ENCODE results near the gene TMTC4.

The TMTC4 gene

DNA sequence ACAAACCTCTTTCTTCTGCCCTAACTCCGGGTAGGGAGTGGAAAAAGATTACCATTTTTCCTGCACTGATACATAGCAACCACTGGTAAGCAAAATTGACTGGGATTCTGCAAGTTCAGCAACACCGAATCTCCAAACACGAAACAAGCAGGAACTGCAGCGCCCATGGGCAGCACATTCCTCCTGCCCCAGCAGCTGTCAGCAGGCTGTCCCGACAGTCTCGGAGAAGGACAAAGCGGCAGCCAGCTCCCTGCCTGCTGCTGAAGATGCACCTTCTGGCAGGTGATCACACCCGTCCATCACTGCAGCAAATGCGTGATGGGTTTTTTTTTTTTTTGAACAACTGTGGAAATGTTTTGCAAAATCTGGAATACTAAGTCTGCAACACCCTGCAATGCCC, 6.7 kb downstream of the TMTC4 start:
- DNase-seq (ENCODE audit: low read depth): no peak

DNA sequence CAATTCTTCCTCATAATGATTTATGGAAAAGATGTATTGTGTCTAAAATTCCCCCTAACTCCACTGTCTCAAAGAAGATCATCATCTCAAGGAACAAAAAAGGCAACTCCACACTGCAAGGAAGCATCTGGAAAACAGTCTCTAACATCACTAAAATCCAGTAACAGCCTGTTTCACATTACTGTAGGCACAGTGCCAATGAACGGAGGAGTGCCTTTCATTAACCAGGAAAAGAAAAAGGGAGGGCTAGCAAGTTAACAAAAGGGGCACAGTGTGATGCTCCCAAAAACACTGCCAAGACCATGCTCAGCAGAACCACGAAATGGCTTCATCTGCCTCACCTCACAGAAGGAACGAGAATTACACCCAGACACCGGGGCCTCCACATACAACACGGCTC, 8.5 kb downstream of the TMTC4 start:
- DNase-seq (ENCODE audit: low read depth): no peak

DNA sequence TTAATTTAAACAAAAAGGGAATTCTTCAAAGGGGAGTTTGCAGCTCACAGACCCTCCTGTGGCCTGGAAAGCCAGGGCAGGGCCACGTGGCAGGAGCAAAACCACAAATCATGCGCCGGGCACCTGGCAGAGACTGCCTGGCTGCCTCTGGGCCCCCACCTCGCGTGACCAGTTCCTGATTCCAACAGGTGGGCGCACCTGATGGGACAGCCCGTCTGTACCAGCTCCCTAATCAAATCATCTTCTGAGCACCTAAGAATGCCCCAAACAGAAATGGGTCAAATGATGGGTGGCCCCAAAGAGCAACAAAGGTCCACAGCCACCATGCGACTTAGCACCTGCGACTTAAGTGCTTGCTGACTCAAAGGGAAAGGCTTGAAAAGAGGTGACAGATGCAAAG, 9.2 kb downstream of the TMTC4 start:
- DNase-seq (ENCODE audit: low read depth): no peak

DNA sequence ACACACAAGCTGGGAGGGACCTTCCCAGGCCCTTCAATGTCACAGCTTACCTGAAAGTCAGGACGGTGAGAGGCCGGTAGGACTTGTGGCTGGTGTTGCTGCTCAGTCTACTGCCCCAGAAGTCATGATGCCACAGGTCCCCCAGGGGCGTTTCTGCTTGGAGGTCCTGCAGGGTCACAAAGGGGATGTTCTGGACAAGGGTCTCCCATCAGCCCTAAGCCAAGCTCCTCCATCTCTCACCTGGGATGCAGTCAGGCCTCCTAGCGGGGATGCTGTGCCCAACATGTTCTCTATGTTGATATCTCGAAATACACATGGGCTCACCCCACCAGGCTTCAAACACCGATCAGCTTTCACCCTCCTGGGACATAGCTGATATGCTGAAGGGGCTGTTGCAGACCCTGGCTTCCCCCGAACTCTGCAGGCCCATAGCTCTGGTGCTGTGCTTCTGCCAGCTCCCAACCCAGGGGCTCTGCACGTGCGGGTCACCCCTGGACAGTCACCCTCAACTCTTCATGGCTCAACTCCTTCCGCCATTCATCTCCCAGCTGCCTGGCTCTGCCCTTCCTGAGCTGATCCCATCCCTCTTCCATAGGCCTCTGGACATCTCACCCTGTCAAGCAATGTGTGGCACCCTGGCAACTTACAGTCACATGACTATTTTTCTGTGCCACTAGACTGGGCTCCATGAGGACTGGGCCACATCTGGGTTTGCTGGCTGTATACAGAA, 10.3 kb downstream of the TMTC4 start:
- no peak for DNase-seq (ENCODE audit: low read depth)

DNA sequence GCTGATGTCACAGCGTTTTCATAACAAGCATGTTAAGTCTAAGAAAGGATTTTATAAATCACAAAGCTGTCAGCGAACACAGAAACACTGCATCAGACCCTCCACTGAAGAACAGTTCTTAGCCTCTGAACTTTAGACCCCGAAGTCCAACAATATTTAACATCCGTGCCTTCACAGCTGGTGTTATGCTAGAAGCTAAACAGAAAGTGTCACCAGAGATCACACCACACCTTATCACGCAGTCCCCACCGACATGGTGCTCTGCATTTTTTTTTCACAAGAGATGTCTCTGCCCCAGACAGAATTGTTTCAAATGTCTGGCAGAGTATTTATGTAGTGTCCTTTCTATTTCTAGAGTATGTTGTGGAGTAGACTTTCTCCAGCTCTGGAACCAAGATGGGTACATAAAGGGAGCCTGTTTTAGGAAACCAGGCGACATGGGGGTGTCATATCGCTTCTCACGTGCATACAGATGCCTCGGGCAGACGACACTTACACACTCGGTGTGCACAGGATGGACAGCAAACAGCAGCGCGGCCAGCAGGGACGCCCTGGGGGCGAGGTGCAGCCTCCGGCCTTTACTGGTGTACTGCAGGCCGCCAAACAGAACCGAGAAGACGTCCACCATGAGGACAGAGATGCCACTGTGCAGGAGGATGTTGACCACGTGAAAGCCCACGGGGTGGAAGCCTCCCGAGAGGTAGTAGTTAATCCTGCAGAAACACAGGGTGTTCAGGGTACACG, 12.0 kb downstream of the TMTC4 start:
- DNase-seq (ENCODE audit: low read depth): no peak

DNA sequence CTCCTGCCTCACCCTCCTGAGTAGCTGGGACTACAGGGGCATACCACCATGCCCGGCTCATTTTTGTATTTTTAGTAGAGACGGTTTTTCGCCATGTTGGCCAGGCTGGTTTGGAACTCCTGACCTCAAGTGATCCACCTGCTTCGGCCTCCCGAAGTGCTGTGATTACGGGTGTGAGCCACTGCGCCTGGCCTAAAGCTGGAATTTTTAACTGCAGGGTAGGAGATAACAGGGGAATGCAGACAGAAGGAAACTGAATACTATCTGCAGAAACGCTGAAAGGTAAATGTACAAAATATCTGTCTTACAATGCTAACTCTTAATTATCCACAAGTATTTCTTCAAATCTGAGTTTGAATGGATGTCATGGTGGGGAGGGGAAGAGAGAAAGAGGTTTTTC, 13.8 kb downstream of the TMTC4 start:
- DNase-seq (ENCODE audit: low read depth): no peak

DNA sequence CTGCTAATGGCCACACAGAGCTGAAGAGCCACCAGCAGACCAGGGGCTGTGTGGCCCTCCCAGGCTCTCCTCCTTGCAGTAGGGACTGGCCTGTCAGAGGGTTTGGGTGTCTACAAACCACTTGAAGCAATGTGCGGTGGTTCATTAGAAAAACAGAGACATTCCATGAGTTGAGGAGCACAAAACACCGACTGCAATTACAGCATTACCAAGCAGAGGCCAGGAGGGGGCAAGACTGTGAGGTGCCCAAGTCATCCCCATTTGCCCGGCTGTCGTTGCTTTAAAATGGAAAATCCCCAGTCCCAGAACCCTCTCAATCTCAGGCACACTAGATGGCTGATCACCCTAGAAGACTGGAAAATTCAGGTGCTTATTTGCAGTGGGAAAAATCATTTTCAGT, 15.0 kb downstream of the TMTC4 start:
- DNase-seq (ENCODE audit: low read depth): no peak

DNA sequence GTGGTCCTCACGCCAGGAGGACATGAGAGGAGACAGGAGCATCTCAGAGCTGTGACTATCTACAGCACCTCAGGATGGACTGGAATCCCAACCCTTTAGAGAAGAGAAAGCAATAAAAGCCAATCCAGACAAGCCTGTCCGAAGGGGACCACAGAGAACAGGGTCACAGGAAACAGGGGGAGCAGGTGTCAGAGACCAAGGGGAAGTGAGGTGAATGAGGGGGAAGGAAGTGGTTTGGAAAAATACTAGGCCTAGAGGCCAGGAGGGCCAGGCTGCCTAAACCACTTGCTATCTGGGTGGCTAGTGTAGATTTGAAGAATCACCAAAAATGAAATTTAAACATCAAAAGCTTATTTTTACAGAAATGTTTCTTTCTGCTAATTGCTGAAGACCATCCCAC, 16.2 kb downstream of the TMTC4 start:
- no peak for DNase-seq (ENCODE audit: low read depth)

DNA sequence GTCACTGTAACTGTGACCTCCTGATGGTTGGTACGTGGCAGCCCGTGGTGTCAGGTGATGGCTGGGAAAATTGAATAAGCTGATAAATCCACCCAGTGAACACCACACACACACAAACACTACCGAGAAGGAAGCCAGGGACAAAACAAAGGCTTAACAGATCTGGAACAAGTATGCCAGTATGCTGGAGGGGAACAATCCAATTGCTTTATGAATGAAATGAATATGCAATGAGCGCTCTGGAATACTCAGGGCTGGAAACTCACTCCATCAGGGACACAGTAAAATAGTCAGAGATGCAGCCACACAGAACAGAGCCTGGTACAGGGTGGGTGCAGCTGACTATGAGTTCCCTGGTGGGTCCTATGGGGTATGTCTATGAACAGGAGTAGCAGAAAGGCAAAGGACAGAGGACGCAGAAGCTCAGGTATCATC, 16.7 kb downstream of the TMTC4 start:
- no peak for DNase-seq (ENCODE audit: low read depth)

DNA sequence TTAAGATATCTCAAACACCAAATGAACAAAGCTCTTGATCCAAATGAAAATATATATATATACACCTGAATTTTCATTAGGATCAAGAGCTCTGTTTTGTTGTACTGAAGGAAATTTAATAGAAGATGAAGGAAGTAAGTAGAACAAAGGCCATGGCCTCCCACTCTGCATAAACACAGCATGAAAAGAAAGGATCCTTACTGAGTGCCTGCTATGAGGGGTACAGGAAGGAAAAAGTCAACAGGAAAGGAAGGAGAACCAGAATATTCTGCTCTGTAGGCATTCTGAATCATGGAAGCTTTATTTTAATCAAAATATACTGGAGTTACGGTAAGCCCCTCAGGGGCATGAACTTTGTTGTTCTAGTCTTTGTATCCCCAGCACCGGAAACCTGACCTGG, 22.1 kb downstream of the TMTC4 start:
- no peak for DNase-seq (ENCODE audit: low read depth)

DNA sequence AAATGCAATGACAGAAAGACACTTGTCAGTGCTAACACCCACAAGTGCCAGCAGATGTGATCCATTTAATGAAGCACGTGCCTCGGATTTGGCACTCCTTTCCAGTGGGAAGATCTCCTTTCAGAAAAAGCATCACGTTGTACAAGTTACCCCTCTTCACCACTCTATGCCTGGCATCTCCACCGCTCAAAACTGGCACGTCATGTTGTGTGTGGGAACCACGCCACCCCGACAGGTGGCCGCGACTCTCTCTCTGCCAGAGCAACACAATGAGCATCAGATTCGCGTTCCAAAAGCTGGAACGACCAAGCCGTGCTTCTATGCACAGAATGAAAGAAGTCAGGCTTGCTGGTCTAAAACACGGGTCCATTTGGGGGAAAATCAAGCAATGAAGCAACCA, 24.3 kb downstream of the TMTC4 start:
- DNase-seq (ENCODE audit: low read depth): no peak

DNA sequence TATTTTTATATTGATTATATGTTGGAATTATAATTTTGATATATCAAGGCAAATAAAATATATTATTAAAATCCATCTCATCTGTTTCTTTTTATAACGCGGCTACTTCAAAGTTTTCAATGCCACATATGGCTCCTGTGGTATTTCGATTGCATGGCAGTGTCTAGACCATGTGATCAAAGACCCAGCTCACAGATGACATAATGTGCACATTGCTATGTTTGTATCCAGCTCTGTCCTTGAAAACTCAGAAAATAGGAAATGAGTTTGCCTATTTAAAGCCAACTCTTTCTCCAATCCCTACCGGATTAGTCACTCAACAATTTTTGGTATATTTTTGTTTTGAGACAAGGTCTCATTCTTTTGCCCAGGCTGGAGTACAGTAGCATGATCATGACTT, 26.2 kb downstream of the TMTC4 start:
- DNase-seq (ENCODE audit: low read depth): no peak

DNA sequence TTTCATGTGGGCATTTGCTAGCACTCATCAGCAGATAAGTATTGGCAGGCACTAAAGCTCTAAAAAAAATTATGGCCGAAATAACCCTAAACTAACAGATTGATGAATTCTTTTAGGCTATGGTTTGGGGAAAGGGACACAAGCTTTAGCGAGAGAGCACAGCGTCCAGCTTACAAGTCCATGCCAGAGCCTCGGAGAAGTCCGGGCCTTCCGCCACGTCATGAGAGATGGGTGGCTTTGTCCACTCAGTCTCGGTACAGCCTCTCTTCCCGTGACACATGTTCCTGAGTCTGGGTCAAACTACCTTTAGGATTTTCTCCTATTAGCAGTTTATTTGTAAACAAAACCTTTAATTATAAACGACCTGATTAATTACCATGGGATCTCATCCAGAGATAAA, 27.7 kb downstream of the TMTC4 start:
- DNase-seq (ENCODE audit: low read depth): no peak

DNA sequence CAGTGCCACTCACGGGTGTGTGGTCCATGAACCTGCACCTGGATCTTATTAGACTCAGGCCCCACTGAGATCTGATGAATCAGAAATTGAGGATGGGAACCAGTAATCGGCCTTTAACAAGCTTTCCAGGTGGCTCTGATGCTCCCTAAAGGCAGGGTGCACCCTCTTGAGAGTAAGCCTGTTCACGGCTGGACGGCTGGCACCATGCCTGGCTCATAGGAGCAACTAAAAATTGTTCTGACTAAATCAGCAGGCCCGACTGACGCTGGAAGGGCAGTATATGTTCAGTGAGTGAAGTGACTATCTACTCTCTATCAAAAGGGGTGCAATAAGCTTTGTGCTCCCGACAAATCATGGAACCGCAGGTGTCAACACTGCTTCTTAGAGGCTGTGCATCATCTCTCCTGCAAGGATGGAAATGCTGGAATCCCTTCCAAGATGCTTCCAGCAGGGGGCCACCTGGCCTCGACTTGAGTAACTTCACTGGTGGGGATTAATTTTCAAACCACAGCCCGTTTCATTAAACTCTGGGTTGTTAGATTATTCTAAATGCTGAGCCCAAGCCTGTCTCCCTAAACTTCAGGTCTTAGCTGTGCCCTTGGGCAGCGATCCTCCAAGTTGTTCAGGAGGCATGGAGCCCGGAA, 28.4 kb downstream of the TMTC4 start:
- no peak for DNase-seq (ENCODE audit: low read depth)

DNA sequence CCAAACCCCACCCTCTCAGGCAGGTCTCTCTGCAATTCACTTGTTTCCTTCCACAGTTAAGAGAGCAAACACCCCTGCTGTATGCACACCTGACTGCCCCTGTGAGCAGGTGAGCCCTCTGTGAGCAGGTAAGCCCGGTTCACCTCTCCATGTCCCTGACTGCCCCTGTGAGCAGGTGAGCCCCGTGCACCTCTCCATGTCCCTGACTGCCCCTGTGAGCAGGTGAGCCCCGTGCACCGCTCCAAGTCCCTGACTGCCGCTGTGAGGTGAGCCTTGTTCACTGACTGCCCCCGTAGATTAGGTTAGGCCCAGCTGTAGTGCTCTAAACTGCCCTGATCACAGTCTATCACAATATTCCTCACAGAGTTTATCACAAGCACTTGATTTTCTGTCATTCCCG, 29.2 kb downstream of the TMTC4 start:
- no peak for DNase-seq (ENCODE audit: low read depth)

DNA sequence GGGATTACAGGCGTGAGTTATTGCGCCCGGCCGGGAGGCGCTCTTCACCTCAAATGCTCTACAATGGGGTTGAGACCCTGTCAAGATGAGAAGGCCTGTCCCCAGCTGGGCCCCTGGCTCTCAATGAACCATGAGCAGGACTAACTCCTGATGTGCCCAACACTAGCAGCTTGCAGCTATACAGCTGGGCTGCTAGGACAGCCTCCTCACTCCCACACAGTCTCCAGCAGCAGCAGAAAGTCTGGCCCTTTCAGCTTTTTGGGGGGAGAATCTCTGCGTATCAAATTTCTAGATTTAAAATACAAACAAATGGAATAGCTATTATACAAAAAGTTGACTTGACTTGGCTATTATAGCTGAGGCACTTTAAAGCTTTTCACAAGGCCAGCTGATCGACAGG, 30.2 kb downstream of the TMTC4 start:
- DNase-seq (ENCODE audit: low read depth): no peak

DNA sequence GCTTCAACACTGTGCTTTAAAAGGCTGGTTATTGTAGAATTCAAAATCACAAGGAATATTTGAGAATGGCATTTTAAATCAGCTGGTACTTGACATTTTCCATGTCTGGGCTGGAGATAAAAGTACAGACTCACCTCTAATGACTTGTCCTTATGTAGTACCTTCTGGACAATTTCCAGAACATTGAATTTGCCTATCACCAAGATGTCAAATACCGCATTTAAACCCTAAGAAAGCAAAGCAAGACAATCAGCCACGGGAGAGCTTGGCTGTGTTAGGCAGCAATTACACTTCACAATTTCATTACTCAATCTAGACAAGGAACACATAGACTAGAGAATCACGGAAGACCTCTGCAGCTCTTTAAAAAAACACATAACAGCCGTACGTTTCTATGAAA, 36.8 kb downstream of the TMTC4 start:
- DNase-seq (ENCODE audit: low read depth): no peak

DNA sequence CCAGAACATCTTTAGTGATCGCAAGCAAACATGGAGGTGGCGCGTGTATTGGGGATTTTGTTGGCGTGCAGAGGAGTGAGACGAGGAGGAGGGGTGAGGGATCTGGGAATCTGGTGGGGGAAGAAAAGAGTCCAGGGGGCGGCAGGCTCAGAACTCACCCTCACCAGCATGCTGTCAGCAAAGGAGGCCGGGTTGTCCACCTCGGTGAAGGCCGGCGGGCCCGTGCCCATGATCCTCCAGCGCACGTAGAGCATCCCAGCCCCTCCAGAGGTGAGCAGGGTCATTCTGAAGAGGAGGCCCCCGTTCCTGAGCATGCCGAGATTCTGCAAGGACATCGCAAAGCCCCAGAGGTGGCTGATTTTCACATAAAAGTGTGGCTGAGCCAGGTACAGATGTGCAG, 37.2 kb downstream of the TMTC4 start:
- DNase-seq (ENCODE audit: low read depth): no peak

DNA sequence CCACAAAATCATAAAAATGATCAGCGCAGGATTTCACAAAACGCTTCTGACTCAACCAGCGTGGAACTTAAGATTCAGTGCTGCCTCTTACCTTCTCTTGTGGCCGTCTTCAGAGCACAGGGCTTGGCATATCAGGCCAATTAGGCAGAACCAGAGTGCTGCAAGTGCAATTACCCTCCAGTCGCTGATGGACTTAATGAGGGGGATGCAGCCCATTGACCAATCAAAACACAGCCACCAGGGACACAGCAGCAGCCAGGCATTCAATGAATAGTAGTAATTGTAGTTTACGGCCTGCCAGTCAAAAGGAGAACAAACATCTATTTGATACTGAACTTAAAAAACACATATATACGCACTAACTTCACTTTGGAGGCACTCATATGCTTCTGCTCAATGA, 38.2 kb downstream of the TMTC4 start:
- DNase-seq (ENCODE audit: low read depth): no peak

DNA sequence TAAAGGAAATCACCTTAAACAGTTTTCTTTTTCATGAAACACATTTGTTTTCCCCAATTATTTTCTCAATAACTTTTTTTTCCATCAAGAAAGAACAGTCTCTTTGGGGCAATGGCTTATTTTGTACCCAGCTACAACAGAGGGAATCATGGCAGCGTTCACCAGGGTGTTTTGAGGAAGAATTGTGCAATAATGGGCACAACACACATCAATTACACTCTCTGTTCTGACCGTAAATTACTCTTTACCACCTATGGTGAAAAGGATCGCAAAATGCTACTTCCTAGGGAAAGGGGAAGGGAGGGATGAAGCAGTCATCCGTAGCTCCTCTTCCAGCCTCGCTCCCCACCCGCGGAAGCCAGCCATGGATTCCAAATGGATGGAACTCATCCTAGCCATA, 38.6 kb downstream of the TMTC4 start:
- DNase-seq (ENCODE audit: low read depth): no peak

DNA sequence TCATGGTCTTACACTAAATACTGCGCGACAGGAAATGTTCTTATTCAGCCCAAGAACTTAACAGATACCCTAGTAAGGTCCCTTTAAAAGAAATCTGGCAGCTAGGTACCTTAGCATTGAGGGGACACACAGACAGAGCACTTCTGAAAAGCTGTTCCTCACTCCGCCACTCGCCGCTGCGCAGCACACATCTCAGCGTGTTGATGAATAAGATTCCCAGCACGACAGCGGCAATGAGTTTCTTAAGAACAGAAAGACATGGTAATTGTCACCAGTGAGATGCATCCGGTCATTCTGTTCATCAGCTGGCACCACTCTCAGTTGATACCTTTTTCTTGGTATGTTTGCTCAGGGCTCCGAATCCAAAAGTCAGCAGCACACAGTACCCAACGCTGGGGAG, 39.9 kb downstream of the TMTC4 start:
- DNase-seq (ENCODE audit: low read depth): no peak

DNA sequence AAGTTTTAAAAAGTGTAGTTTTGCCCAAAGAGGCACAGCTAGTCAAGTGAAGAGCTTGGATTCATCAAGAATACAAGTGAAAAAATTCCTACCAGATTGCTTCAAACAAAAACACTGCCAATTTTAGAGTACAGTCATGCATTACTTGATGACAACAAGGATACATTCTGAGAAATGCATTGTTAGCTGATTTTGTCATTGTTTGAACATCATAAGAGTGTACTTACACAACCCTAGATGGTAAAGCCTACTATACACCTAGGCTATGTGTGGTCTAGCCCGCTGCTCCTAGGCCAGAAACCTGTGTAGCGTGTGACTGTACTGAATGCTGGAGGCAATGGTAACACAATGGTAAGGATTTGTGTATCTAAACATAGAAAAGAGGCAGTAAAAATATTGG, 41.1 kb downstream of the TMTC4 start:
- no peak for DNase-seq (ENCODE audit: low read depth)

DNA sequence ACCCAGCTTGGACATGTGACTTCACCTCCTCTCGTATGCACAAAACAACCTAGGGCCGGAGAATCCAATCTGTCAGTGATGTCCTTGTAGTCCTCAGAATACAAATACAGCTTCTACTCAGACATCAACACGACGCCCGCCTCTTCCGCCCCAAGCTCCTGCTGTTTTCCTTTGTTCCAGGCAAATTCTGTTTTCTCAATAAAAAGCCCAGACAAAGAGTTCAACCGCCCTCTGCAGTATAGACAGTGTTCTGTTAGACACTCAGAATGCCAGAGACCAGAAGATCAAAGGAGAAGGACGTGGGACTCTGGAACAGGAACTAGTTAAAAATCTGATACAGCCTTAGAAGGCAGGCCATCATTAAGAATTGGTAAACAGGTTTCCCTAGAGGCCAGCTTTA, 44.0 kb downstream of the TMTC4 start:
- DNase-seq (ENCODE audit: low read depth): no peak

DNA sequence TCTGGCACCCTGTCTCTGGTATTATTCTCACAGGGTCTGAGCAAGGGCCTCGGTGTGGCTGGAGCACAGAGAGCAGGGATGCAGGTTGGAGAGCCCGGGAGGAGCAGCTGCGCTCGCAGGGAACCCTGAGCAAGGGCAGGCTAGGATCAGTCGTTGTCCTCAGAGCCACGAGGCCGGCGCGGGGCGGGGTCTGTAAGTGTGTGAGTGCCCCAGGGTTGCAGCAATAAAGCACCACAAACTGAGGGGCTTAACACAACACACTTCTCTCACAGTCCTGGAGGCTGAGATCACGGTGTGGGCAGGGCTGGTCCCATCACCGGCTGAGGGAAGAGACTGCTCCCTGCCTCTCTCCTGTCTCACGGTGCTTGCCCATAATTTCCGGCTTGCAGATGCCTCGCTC, 47.5 kb downstream of the TMTC4 start:
- no peak for DNase-seq (ENCODE audit: low read depth)

Measured in activated T-cell treated with anti-CD3 and anti-CD28 coated beads for 48 hours (primary cell).